D721Med (cell line): ENCODE data around the gene SYNGR3.

Experiments used
- DNase-seq: peaks from one replicate; pipeline ENCODE4 v3.0.0; 2011; ENCODE audit warnings: low spot score; ENCODE audit not compliant: insufficient read length
- FAIRE-seq: peaks from 2 replicates; lab custom pipeline; 2011; peaks lifted over from hg19 to GRCh38; lab: Jason Lieb, UNC
- TF ChIP-seq, protein P1 (sequence below): IDR thresholded peaks from 2 replicates; pipeline ENCODE4 v1.5.1; 2012; ENCODE audit warnings: mild to moderate bottlenecking, control low read depth; ENCODE audit not compliant: insufficient read depth; ENCODE audit errors: missing control alignments

SYNGR3 gene, protein sequence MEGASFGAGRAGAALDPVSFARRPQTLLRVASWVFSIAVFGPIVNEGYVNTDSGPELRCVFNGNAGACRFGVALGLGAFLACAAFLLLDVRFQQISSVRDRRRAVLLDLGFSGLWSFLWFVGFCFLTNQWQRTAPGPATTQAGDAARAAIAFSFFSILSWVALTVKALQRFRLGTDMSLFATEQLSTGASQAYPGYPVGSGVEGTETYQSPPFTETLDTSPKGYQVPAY

DNA sequence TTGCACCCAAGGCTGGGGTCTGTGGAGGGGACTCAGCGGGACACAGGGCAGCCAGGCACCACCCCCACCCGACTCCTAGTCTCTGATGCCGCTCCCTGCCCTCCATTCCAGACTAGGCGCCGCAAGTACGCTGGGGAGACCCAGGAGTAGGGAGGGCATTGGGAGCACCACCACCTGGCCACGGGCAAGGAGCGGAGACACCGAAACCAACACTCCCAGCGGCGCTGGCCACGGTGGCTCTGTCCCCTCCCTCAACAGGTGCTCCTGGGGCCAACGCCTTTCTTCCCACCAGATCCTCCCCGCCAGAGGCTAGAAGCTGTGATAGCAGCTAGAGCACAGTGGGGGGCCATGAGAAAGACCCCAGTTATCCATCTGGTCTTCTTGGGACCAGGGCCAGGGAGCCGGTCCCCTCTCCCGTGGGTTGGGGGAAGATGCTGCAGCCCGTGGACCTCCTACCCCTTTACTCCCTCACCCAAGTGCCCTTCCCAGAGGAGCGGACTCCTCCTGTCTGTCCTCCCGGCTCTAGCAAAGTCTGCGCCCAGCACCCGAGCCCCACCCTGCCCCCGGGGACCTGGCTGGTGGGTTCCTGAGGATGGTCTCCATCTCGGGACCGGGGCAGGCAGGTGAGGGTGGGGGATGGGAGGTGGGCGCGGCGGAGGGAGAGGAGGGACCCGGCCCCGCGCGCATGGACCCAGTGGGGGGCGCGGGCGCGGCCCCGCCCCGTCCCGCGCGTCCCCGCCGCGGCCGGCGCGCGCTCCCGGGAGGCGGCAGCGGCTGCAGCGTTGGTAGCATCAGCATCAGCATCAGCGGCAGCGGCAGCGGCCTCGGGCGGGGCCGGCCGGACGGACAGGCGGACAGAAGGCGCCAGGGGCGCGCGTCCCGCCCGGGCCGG lies at the start of gene SYNGR3:
TSS of gene SYNGR3 (plus strand) at position 762 of the 892 bp plus-strand sequence. CDS start 133 bp downstream, outside the sequence.
- TF ChIP-seq, protein P1, sequence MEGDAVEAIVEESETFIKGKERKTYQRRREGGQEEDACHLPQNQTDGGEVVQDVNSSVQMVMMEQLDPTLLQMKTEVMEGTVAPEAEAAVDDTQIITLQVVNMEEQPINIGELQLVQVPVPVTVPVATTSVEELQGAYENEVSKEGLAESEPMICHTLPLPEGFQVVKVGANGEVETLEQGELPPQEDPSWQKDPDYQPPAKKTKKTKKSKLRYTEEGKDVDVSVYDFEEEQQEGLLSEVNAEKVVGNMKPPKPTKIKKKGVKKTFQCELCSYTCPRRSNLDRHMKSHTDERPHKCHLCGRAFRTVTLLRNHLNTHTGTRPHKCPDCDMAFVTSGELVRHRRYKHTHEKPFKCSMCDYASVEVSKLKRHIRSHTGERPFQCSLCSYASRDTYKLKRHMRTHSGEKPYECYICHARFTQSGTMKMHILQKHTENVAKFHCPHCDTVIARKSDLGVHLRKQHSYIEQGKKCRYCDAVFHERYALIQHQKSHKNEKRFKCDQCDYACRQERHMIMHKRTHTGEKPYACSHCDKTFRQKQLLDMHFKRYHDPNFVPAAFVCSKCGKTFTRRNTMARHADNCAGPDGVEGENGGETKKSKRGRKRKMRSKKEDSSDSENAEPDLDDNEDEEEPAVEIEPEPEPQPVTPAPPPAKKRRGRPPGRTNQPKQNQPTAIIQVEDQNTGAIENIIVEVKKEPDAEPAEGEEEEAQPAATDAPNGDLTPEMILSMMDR = no peak
- DNase-seq = peak; percentile 61
- FAIRE-seq = no peak

DNA sequence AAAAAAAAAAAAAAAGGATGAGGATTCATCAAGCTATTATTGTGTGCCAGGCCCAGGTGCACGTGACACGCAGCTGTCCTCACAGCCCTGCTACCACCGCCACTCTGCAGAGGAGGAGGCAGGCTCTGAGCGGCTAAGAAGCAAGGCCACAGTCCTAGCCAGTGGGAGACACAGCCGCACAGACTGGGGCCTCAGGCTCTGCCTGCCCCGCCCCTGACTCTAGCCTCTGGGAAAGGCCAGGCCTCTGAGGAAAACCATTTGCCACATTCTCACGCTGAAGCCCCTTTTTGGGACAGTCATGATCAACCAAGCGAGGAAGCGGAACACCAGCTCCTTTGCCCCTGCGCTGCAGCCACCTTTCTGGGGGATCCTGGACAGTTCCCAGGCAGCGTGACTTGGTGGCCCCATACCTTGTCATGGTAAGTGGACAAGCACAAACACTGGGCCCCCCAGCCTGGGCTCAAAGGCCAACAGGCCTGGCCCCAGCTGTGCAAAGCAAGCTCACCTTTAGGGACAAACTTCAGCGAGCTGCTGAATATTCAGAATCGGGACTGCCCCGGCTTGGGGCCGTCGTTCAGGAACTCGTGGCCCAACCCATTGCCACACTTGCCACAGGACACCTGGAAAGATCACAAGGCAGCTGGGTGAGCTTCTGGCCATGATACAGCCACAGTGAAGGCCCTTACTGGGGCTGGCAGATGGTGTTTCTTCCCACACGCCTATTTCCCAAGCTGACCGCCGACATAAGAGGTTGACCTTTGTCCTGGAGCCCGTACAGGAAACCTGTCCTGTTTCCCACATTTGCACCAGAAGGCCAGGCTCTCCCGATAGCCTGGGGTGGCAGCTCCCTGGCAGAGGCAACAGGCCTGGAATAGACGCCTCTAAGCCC lies 49.3 kb upstream of the SYNGR3 start:
- TF ChIP-seq, protein P1 = no peak
- DNase-seq (no peak), FAIRE-seq (no peak)

DNA sequence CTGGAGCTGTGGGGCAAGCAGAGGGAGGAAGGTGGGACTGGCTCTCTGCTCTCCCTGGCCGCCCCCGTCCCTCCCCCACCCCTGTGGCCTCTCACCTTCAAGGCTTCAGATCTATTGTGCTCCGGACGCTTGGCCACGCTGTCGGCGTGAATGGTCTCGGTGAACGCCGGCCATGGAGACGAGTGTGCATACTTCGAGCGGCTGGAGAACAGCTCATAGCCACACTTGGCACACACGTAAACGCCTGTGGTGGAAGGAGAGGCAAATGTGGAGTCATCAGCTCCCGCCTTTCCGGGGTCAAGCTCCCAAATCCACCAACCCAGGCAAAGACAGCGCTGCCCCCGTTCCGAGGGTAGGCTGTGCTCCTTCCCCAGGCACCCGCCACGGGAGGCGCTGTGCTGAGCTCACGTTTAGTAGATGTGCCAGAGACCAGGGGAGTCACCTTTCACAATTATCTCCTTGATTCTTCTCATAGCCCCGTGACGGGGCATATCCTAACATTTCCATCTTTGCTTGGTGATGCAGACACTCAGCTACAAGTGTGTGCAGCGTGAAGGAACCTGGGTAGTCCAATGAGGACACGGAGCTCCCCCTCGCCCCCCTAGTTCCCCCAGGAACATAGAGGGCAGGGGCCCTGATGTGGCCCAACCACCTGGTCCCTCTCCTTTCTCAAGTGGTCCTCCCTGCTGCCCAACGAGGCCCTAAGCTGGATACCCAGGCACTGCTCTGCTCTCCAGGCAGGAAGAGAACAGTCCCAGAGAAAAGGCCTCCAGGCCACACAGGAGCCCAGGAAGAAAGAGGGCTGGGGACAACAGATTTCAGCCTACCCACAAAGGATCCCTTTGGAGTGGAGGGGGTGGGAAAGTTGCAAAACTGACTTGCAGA lies 48.4 kb upstream of the SYNGR3 start:
- no peak for FAIRE-seq
- TF ChIP-seq, protein P1 = peak; percentile 11
- DNase-seq = no peak

DNA sequence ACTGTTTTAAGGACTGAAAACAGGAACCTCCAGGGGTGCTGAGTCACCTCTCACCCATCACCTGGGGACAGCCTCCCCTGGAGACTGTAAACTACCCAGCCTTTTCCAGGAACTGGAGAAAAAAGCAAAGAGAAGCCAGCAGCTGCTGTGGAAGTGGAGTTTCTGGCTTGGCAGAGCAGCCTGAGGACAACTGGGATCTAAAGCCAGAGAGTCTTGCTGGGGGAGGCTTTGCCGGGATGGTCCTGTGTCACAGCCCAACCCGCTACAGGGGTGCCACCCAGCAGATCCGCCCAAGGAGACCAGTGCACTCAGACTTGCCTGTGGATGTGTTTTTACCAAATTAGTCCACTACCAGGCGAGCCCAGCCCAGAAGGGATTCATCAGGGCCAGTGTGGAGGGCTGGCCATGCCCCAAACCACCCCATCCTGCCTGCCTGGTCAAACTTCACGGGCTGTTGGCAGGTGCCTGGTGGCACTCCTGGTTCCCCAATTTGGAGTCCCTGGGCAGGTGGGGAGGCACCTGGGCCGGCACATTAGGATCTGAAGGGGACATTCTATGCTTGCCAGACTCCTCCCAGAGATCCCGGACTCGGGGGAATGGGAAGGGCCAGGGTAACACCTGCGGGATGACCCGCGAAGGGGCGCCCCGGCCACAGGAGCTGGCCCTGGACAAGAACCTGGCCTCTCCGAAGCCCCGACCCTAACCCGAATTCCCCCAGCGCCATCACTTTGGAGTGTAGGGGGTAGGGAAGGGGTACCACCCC lies 47.5 kb upstream of the SYNGR3 start:
- TF ChIP-seq, protein P1 = no peak
- no peak for DNase-seq
- no peak for FAIRE-seq

DNA sequence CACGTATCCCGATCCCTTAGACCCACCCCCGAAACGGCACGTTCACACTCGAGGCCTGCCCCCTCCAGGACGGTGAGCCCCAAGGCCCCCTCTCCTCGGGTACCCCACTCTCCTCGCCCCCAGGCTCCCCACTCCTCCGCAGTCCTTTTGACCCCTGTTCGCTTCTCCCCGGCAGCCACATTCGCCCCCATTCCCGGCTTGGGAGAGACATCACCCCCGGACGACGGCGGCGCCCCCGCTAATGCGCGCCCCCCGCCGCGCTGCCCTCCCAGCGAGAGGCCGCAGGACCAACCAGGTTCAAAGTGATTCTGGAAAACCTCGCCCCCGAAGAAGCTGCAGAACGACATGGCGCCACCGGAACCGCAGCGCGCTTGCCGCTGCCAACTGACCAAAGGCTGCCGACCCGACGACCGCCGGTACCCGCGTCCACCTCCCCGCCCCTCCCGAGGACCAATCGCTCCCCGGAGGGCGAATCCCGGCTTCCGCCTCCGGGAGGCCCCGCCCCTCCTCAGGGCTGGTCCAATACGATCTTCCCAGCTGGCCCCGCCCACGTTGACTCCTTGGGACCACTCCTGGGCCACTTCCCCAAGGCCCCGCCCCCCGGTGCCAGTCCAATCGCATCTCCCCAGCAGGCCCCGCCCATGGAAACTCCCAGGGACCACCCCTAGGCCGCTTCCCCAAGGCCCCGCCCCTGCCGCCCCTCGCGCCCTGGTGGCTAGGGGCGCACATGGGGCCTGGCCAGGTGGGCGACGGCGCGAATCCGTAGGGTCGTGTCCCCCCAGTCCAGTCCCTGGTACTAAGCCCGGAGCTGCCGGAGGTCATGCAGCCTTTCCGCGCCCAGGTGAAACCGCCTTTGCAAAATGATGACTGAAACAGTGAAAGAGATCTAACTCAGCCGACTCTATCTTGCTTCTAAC lies 46.7 kb upstream of the SYNGR3 start, which contains the start of gene MSRB1:
TSS of gene MSRB1 (minus strand) at position 390 of the 917 bp plus-strand sequence. CDS start at position 347, 43 bp downstream.
- FAIRE-seq (no peak), DNase-seq (peak; percentile 99)
- TF ChIP-seq, protein P1 = no peak
